Measurements from ENCODE around the gene ATP2C2.

- TF ChIP-seq EZH2 (IDR thresholded peaks at IDR 0.05): no peak
- no peak for TF ChIP-seq CTCF (IDR thresholded peaks at IDR 0.05)
Observed at GRCh38 chr16:84360748-84361147, 7.6 kb upstream of the ATP2C2 start.

Data from neural progenitor cell (in vitro differentiated cells).